Thoracic aorta (tissue), 2 donors: ENCODE results near the gene CDO1. TPM values are rescaled to one million over a fixed set of nuclear protein-coding genes. Genes with fewer than 3 reads are reported as not detected.

Experiments
- ATAC-seq: fragments of 150-250 bp; one replicate; pipeline ENCODE4 v1.8.0; 2017; ENCODE audit warnings: low read depth; ENCODE audit not compliant: insufficient number of reproducible peaks, low FRiP score
- DNase-seq: peaks from one replicate; pipeline ENCODE4 v3.0.0-alpha.2; 2020; ENCODE audit warnings: low spot score
- H3K27ac ChIP-seq, 2 donors: fragments of 200-600 bp; sonication (generic); 1 replicate in 1 of 2; 2 replicates in 1 of 2; pipeline ENCODE4 v1.5.1; 2016; ENCODE audit warnings: mild to moderate bottlenecking in 2 of 2, moderate library complexity in 2 of 2
- H3K27me3 ChIP-seq: fragments of 200-600 bp; sonication (generic); replicated peaks from 2 replicates; pipeline ENCODE4 v1.6.0; 2016; ENCODE audit warnings: mild to moderate bottlenecking; ENCODE audit not compliant: insufficient read depth
- H3K36me3 ChIP-seq: fragments of 200-600 bp; sonication (generic); one replicate; pipeline ENCODE4 v1.5.1; 2016
- H3K4me1 ChIP-seq, 2 donors: fragments of 200-600 bp; sonication (generic); 1 replicate in 1 of 2; 2 replicates in 1 of 2; pipeline versions ENCODE4 v1.5.1 to v1.6.0; 2016; ENCODE audit warnings: low read depth in 2 of 2, mild to moderate bottlenecking in 1 of 2; ENCODE audit not compliant: control insufficient read depth in 1 of 2
- H3K4me3 ChIP-seq: fragments of 200-600 bp; sonication (generic); 2 replicates; pipeline ENCODE4 v1.5.1; 2016; ENCODE audit warnings: mild to moderate bottlenecking
- H3K9me3 ChIP-seq: fragments of 200-600 bp; sonication (generic); 2 replicates; pipeline ENCODE4 v1.5.1; 2016
- CTCF ChIP-seq: fragments of 200-600 bp; sonication (generic); IDR thresholded peaks from one replicate; pipeline ENCODE4 v1.5.1; 2019; ENCODE audit warnings: antibody characterized with exemption
- total RNA-seq, 2 donors: library from RNA; depleted of rRNA; stranded (reverse); fragments of >200 nt; gene quantifications; one replicate each; pipeline versions ENCODE4 v1.1.0 to v1.2.3, GENCODE V29; 2016

Gene CDO1
- total RNA-seq, 2 donors from 2014 or later = 70.7 to 132 TPM

- H3K27me3 ChIP-seq = no peaks in the 10 kb centered on the region
- H3K27ac ChIP-seq = no peak overlapping the region
- H3K36me3 ChIP-seq = no peaks in the 10 kb centered on the region
- no peaks in the 10 kb centered on the region for H3K9me3 ChIP-seq
- no peak for DNase-seq
- TF ChIP-seq CTCF = no peak
- H3K4me3 ChIP-seq = no peak overlapping the region
- no peak for ATAC-seq
- no peaks in the 10 kb centered on the region for H3K4me1 ChIP-seq
Measured at GRCh38 chr5:115801152-115801551, 15.3 kb downstream of the CDO1 start.

- H3K27me3 ChIP-seq = no peaks in the 10 kb centered on the region
- no peak overlapping the region for H3K27ac ChIP-seq
- no peaks in the 10 kb centered on the region for H3K36me3 ChIP-seq
- H3K4me3 ChIP-seq = no peak overlapping the region
- no peaks in the 10 kb centered on the region for H3K9me3 ChIP-seq
- ATAC-seq = no peak
- TF ChIP-seq CTCF = no peak
- no peaks in the 10 kb centered on the region for H3K4me1 ChIP-seq
- no peak for DNase-seq
Measured at GRCh38 chr5:115800108-115800507, 16.4 kb downstream of the CDO1 start.

- Histone ChIP-seq H3K4me1 (no peaks in the 10 kb centered on the region), H3K27ac (no peak overlapping the region), H3K36me3 (no peaks in the 10 kb centered on the region), H3K27me3 (no peaks in the 10 kb centered on the region), H3K4me3 (no peak overlapping the region), H3K9me3 (no peaks in the 10 kb centered on the region)
- ATAC-seq = no peak
- TF ChIP-seq CTCF = no peak
- no peak for DNase-seq
Measured at GRCh38 chr5:115798252-115798651, 18.2 kb downstream of the CDO1 start.

GRCh38 chr5:115796656-115797055, 19.8 kb downstream of the CDO1 start:
- Histone ChIP-seq H3K9me3 (no peaks in the 10 kb centered on the region), H3K27me3 (no peaks in the 10 kb centered on the region), H3K36me3 (no peaks in the 10 kb centered on the region), H3K27ac (no peak overlapping the region), H3K4me1 (no peaks in the 10 kb centered on the region), H3K4me3 (no peak overlapping the region)
- no peak for TF ChIP-seq CTCF
- DNase-seq (no peak), ATAC-seq (no peak)

- DNase-seq = no peak
- Histone ChIP-seq H3K36me3 (no peaks in the 10 kb centered on the region), H3K4me3 (no peak overlapping the region), H3K27ac (no peak overlapping the region), H3K27me3 (no peaks in the 10 kb centered on the region), H3K9me3 (no peaks in the 10 kb centered on the region), H3K4me1 (no peaks in the 10 kb centered on the region)
- no peak for ATAC-seq
- TF ChIP-seq CTCF = no peak
Measured at GRCh38 chr5:115795700-115796099, 20.8 kb downstream of the CDO1 start.
